HCT116 (cell line): ENCODE measurements around the gene RNH1.

Source experiments
- CBX3 ChIP-seq: IDR thresholded peaks from 2 replicates; pipeline ENCODE4 v1.6.1; 2012; ENCODE audit warnings: low read depth
- CEBPB ChIP-seq: IDR thresholded peaks from 2 replicates; pipeline ENCODE4 v1.6.1; 2012; ENCODE audit warnings: low read depth
- EZH2 ChIP-seq: fragments of 200-600 bp; sonication (generic); IDR thresholded peaks from 2 replicates; pipeline ENCODE4 v1.6.1; 2017; ENCODE audit warnings: antibody characterized with exemption, mixed run types
- EZH2phosphoT487 ChIP-seq: fragments of 200-600 bp; IDR thresholded peaks from 2 replicates; pipeline ENCODE4 v1.6.1; 2018; ENCODE audit warnings: antibody characterized with exemption, borderline replicate concordance
- POLR2A ChIP-seq: IDR thresholded peaks from 2 replicates; pipeline ENCODE4 v1.7.0; 2011; ENCODE audit warnings: borderline replicate concordance; ENCODE audit not compliant: insufficient read depth, insufficient read length; ENCODE audit errors: extremely low read depth
- POLR2AphosphoS5 ChIP-seq: IDR thresholded peaks from 2 replicates; pipeline ENCODE4 v1.6.1; 2011; ENCODE audit warnings: mild to moderate bottlenecking, low read depth, low read length, moderate library complexity
- RAD21 ChIP-seq: IDR thresholded peaks from 2 replicates; pipeline ENCODE4 v1.6.1; 2012; ENCODE audit warnings: low read depth, mild to moderate bottlenecking
- SP1 ChIP-seq: IDR thresholded peaks from 2 replicates; pipeline ENCODE4 v1.6.1; 2012; ENCODE audit warnings: low read depth
- TCF7L2 ChIP-seq: IDR thresholded peaks from 2 replicates; pipeline ENCODE4 v1.7.0; 2011; ENCODE audit warnings: borderline replicate concordance, inconsistent platforms; ENCODE audit not compliant: insufficient read depth, insufficient read length; ENCODE audit errors: extremely low read depth
- ZFX ChIP-seq: fragments of 450-650 bp; IDR thresholded peaks from 2 replicates; pipeline ENCODE4 v1.6.1; 2017
- ZNF274 ChIP-seq: fragments of 200-500 bp; sonication (Bioruptor generic); IDR thresholded peaks from 2 replicates; pipeline ENCODE4 v1.6.1; 2014; ENCODE audit warnings: mild to moderate bottlenecking, low read depth, low read length, inconsistent platforms
- TF ChIP-seq, protein P1 (sequence below), 3 experiments: fragments of 200-600 bp in 1 of 3; sonication (generic) in 1 of 3; IDR thresholded peaks in 2 of 3; conservative IDR thresholded peaks in 1 of 3; 2 replicates each; pipeline ENCODE4 v1.5.1; 2012 to 2017; ENCODE audit warnings: low read depth in 2 of 3, low read length in 2 of 3, antibody characterized with exemption in 1 of 3, borderline replicate concordance in 1 of 3, control low read depth in 1 of 3, mild to moderate bottlenecking in 1 of 3, mixed read lengths in 1 of 3, mixed run types in 1 of 3, moderate library complexity in 1 of 3; ENCODE audit not compliant: insufficient read depth in 1 of 3
- TF ChIP-seq, protein P2 (sequence below): IDR thresholded peaks from 2 replicates; pipeline ENCODE4 v1.6.1; 2012; ENCODE audit warnings: low read depth

DNA sequence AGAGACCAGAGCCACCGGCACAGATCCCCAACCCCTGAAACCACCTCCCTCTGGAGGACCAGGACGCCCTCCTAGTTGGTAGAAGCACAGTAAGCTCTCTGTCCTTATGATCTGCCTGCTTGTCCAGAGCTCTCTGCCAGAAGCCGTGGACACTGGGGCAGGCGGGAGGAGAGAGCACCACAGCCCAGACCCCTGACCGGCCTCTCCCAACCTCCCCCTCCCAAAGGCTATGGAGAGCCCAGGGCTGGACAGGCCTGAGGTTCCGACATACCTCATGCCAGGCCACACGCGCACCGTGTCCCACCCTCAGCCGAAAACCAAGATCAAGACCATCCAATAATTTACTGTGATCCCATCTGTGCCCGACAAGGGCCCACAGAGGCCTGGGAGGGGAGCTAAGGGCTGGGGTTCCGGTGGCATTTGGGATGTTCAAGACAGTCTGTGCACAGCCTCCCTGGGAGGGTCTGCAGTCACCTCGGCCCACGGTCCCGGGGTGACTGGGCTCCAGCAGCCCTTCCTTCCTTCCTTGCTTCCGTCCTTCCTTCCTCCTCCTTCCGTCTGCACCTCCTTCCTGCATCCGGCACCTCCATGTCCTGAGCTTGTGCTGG, 25.0 kb upstream of the RNH1 start:
- TF ChIP-seq POLR2AphosphoS5: no peak
- no peak for TF ChIP-seq SP1
- TF ChIP-seq, protein P1, sequence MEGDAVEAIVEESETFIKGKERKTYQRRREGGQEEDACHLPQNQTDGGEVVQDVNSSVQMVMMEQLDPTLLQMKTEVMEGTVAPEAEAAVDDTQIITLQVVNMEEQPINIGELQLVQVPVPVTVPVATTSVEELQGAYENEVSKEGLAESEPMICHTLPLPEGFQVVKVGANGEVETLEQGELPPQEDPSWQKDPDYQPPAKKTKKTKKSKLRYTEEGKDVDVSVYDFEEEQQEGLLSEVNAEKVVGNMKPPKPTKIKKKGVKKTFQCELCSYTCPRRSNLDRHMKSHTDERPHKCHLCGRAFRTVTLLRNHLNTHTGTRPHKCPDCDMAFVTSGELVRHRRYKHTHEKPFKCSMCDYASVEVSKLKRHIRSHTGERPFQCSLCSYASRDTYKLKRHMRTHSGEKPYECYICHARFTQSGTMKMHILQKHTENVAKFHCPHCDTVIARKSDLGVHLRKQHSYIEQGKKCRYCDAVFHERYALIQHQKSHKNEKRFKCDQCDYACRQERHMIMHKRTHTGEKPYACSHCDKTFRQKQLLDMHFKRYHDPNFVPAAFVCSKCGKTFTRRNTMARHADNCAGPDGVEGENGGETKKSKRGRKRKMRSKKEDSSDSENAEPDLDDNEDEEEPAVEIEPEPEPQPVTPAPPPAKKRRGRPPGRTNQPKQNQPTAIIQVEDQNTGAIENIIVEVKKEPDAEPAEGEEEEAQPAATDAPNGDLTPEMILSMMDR (IDR thresholded peaks at IDR 0.05 in 2 of 3, conservative IDR thresholded peaks at IDR 0.05 in 1 of 3; ENCODE audit: borderline replicate concordance in 1 of 3, insufficient read depth in 1 of 3, low read depth in 2 of 3, low read length in 2 of 3): no peak
- no peak for TF ChIP-seq EZH2phosphoT487
- TF ChIP-seq EZH2: no peak
- no peak for TF ChIP-seq TCF7L2
- TF ChIP-seq ZFX: no peak
- TF ChIP-seq, protein P2, sequence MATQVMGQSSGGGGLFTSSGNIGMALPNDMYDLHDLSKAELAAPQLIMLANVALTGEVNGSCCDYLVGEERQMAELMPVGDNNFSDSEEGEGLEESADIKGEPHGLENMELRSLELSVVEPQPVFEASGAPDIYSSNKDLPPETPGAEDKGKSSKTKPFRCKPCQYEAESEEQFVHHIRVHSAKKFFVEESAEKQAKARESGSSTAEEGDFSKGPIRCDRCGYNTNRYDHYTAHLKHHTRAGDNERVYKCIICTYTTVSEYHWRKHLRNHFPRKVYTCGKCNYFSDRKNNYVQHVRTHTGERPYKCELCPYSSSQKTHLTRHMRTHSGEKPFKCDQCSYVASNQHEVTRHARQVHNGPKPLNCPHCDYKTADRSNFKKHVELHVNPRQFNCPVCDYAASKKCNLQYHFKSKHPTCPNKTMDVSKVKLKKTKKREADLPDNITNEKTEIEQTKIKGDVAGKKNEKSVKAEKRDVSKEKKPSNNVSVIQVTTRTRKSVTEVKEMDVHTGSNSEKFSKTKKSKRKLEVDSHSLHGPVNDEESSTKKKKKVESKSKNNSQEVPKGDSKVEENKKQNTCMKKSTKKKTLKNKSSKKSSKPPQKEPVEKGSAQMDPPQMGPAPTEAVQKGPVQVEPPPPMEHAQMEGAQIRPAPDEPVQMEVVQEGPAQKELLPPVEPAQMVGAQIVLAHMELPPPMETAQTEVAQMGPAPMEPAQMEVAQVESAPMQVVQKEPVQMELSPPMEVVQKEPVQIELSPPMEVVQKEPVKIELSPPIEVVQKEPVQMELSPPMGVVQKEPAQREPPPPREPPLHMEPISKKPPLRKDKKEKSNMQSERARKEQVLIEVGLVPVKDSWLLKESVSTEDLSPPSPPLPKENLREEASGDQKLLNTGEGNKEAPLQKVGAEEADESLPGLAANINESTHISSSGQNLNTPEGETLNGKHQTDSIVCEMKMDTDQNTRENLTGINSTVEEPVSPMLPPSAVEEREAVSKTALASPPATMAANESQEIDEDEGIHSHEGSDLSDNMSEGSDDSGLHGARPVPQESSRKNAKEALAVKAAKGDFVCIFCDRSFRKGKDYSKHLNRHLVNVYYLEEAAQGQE: no peak
- no peak for TF ChIP-seq RAD21
- no peak for TF ChIP-seq POLR2A
- TF ChIP-seq CBX3: no peak
- TF ChIP-seq CEBPB: no peak
- no peak for TF ChIP-seq ZNF274
